KMS-11 (cell line): ENCODE data around the gene TK1.
A peak's percentile ranks its signal among the peaks of the same experiment; 100 is the strongest.

Source experiments
- H2AFZ ChIP-seq: fragments of 200-600 bp; sonication (generic); 2 replicates; pipeline ENCODE4 v1.6.1; 2016; ENCODE audit warnings: antibody characterized with exemption, mixed run types, low read depth
- H3K27ac ChIP-seq: fragments of 200-600 bp; sonication (generic); 2 replicates; pipeline ENCODE4 v1.6.1; 2016; ENCODE audit warnings: mild to moderate bottlenecking, mixed run types
- H3K27me3 ChIP-seq: fragments of 200-600 bp; sonication (generic); 2 replicates; pipeline ENCODE4 v1.6.1; 2017; ENCODE audit warnings: mild to moderate bottlenecking, low read depth, mixed run types, moderate library complexity; ENCODE audit not compliant: insufficient read depth
- H3K36me3 ChIP-seq: fragments of 200-600 bp; sonication (generic); 2 replicates; pipeline ENCODE4 v1.6.1; 2017; ENCODE audit warnings: mild to moderate bottlenecking, mixed run types; ENCODE audit not compliant: insufficient read depth
- H3K4me1 ChIP-seq: fragments of 200-600 bp; sonication (generic); 2 replicates; pipeline ENCODE4 v1.6.1; 2016; ENCODE audit warnings: mild to moderate bottlenecking, low read depth, mixed run types; ENCODE audit not compliant: poor library complexity, severe bottlenecking
- H3K4me2 ChIP-seq: fragments of 200-600 bp; sonication (generic); 2 replicates; pipeline ENCODE4 v1.7.0; 2016; ENCODE audit warnings: mild to moderate bottlenecking, mixed run types
- H3K4me3 ChIP-seq: fragments of 200-600 bp; sonication (generic); IDR thresholded peaks from 2 replicates; pipeline ENCODE4 v1.6.1; 2017; ENCODE audit warnings: low read depth, low read length, mixed read lengths; ENCODE audit not compliant: insufficient read depth
- H3K79me2 ChIP-seq: fragments of 200-600 bp; sonication (generic); 2 replicates; pipeline ENCODE4 v1.6.1; 2016; ENCODE audit warnings: low read depth, mixed run types; ENCODE audit not compliant: insufficient read depth
- H3K9ac ChIP-seq: fragments of 200-600 bp; sonication (generic); 2 replicates; pipeline ENCODE4 v1.6.1; 2016; ENCODE audit warnings: mild to moderate bottlenecking, mixed run types
- H4K20me1 ChIP-seq: fragments of 200-600 bp; sonication (generic); 2 replicates; pipeline ENCODE4 v1.6.1; 2016; ENCODE audit warnings: mild to moderate bottlenecking, mixed run types; ENCODE audit not compliant: insufficient read depth
- TF ChIP-seq, protein P1 (sequence below): fragments of 200-600 bp; sonication (generic); conservative IDR thresholded peaks from 2 replicates; pipeline ENCODE4 v1.6.1; 2017; ENCODE audit warnings: low read depth, mild to moderate bottlenecking, antibody characterized with exemption, low read length, moderate library complexity, mixed read lengths

TK1 gene

DNA sequence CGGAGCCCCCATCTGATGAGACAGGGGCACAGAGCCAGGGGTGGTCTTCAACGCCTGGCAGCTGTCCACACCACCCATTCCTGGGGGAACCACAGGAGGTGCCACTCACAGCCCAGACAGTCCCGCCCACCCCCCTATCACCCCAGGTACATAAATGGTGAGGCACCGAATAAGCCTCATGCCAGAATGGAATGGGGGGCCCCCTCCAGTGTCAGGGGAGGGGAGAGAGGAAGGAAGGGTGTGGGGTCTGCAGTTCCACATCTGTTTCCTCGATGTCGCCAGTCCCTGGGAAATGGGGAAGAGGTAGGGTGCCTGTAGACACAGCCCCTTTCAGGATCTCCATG is 60.0 kb downstream of the TK1 start:
- no peak overlapping the region for H2AFZ ChIP-seq
- peaks cover 55% of the 10 kb centered on the region for H3K4me1 ChIP-seq
- no peak overlapping the region for H3K4me3 ChIP-seq
- peaks cover 38% of the 10 kb centered on the region for H3K79me2 ChIP-seq
- H3K27ac ChIP-seq: peak overlapping the region; percentile 50; the same call in 1 of the 2 replicates
- H3K36me3 ChIP-seq: no peaks in the 10 kb centered on the region
- TF ChIP-seq, protein P1, sequence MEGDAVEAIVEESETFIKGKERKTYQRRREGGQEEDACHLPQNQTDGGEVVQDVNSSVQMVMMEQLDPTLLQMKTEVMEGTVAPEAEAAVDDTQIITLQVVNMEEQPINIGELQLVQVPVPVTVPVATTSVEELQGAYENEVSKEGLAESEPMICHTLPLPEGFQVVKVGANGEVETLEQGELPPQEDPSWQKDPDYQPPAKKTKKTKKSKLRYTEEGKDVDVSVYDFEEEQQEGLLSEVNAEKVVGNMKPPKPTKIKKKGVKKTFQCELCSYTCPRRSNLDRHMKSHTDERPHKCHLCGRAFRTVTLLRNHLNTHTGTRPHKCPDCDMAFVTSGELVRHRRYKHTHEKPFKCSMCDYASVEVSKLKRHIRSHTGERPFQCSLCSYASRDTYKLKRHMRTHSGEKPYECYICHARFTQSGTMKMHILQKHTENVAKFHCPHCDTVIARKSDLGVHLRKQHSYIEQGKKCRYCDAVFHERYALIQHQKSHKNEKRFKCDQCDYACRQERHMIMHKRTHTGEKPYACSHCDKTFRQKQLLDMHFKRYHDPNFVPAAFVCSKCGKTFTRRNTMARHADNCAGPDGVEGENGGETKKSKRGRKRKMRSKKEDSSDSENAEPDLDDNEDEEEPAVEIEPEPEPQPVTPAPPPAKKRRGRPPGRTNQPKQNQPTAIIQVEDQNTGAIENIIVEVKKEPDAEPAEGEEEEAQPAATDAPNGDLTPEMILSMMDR: no peak
- H4K20me1 ChIP-seq: no peaks in the 10 kb centered on the region
- no peaks in the 10 kb centered on the region for H3K27me3 ChIP-seq
- peak overlapping the region; percentile 97 for H3K4me2 ChIP-seq
- H3K9ac ChIP-seq: no peak overlapping the region

DNA sequence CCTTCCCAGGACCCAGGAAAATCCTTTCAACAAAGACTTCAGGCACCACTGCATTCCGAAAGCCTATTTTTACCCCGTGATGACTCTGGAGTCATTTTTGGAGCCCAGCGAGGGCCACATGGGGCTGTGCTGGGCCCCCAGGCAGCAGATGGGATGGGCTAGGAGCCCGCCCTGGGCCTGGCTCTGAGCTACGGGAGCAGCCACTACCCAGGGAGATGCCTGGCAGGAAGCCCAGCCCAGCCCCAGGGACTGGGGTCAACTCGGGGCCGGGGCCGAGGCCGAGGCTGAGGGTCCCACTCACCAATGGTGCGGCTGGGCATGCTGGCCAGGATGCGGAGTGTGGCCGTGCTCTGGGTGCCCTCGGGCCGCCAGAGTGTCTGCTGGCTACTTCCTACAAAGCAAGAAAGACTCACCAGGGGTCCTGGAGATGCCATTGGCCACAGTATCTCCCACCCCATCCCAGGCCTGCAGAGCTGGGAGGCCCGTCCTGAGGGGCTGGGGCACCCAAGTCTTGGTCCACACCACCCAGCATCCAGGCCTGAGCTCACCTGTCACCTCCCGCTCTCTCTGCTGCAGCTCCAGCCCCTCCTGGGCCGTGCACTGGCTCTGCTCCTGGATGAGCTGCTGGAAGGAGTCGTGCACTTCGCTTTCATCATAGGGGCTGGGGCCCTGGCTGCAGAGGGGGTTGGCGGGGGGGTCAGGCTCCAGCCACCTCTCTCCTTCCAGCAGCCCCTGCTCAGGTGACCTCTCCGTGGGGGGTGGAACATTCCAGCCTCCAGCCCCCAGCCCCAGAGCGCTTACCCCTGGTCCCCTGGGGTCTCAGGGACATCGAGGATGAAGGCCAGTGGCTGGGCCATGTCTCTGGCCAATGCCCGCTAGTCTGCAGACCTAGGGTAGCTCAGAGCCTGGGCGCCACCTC is 60.6 kb downstream of the TK1 start:
- TF ChIP-seq, protein P1: no peak
- no peaks in the 10 kb centered on the region for H4K20me1 ChIP-seq
- no peaks in the 10 kb centered on the region for H3K27me3 ChIP-seq
- H3K36me3 ChIP-seq: no peaks in the 10 kb centered on the region
- H3K27ac ChIP-seq: no peak overlapping the region; the same call in 1 of the 2 replicates
- no peak overlapping the region for H3K4me3 ChIP-seq
- H2AFZ ChIP-seq: no peak overlapping the region
- no peak overlapping the region for H3K9ac ChIP-seq
- peak overlapping the region; percentile 97; the same call in 1 of the 2 replicates for H3K4me2 ChIP-seq
- peaks cover 60% of the 10 kb centered on the region for H3K4me1 ChIP-seq
- peaks cover 35% of the 10 kb centered on the region for H3K79me2 ChIP-seq

DNA sequence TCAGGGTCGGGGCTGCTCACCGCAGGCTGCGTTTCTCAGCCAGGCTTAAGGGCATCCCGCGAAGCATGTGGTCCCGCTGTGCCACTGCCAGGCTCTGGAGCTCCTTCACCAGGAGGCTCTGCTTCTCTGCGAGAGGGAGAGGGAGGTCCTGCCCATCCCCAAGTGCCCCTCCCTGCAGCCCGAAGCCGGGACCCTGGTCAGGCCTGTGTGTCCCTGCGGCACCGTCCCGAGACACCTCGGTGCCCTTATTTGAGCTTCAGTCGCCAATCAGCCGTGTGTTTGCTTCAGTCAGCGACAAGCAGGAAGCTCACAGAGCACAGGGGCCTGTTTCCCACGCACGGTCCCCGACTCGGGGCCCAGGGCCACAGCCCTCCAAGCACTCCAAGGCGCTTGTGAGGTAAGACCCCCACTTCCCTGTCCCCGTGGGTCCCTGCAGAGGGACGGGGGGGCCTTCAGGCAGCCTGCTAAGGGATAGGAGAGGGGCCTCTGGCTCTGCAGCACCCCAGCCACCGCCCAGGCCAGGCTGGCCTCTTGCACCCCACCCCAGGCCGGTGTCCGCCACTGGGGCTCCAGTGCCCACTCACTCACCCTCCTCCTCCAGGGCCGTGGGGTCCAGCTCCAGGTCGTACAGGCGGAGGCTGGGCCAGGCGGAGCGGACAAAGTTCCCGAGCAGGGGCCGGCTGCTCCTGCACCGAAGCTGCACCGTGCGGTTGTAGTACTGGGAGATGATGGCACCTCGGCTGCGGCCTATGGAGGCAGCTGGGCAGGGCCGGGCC is 61.5 kb downstream of the TK1 start:
- Histone ChIP-seq H3K36me3 (no peaks in the 10 kb centered on the region), H3K27ac (no peak overlapping the region), H3K4me1 (peaks cover 60% of the 10 kb centered on the region), H3K9ac (no peak overlapping the region), H3K27me3 (no peaks in the 10 kb centered on the region), H2AFZ (no peak overlapping the region), H4K20me1 (no peaks in the 10 kb centered on the region), H3K4me3 (no peak overlapping the region), H3K79me2 (peaks cover 26% of the 10 kb centered on the region; the same call in 1 of the 2 replicates), H3K4me2 (no peak overlapping the region)
- TF ChIP-seq, protein P1: no peak

DNA sequence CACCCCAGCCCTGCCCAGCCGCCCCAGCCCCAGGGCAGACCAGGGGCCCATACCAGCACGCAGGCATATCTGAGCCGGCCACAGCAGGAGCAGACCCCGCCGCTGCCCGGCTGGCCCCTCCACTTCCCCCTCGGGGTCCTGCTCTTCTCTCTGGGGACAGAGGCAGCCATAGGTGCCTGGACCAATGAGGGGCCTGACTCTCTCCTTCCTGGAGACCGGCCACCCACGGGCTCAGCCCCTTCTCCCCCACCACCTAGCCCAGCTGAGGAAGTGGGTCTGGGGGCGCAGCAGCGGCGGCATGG is 62.1 kb downstream of the TK1 start:
- Histone ChIP-seq H3K4me1 (peaks cover 60% of the 10 kb centered on the region), H2AFZ (no peak overlapping the region), H4K20me1 (no peaks in the 10 kb centered on the region), H3K9ac (no peak overlapping the region), H3K4me3 (no peak overlapping the region), H3K79me2 (peaks cover 25% of the 10 kb centered on the region; the same call in 1 of the 2 replicates), H3K36me3 (no peaks in the 10 kb centered on the region), H3K27me3 (no peaks in the 10 kb centered on the region), H3K27ac (no peak overlapping the region), H3K4me2 (no peak overlapping the region)
- TF ChIP-seq, protein P1: no peak
